GM12801 (cell line): ENCODE data around the gene UNC50.
A peak's percentile ranks its signal among the peaks of the same experiment; 100 is the strongest.

Source experiments
- CTCF ChIP-seq: IDR thresholded peaks from one replicate; pipeline ENCODE4 v1.5.1; 2011; ENCODE audit warnings: control low read depth; ENCODE audit not compliant: insufficient read length; ENCODE audit errors: extremely low read depth

UNC50 gene

GRCh38 chr2:98648451-98648850 is 40.1 kb downstream of the UNC50 start:
- no peak for TF ChIP-seq CTCF

- peak; percentile 97 for TF ChIP-seq CTCF
Observed at GRCh38 chr2:98649135-98649991, 41.0 kb downstream of the UNC50 start.

GRCh38 chr2:98649992-98650375 is 41.6 kb downstream of the UNC50 start:
- no peak for TF ChIP-seq CTCF

GRCh38 chr2:98650998-98651397 is 42.6 kb downstream of the UNC50 start:
- TF ChIP-seq CTCF: no peak

- TF ChIP-seq CTCF: no peak
Observed at GRCh38 chr2:98654699-98655495, 46.5 kb downstream of the UNC50 start.

- no peak for TF ChIP-seq CTCF
Observed at GRCh38 chr2:98656800-98657199, 48.4 kb downstream of the UNC50 start.

GRCh38 chr2:98658816-98659490 is 50.6 kb downstream of the UNC50 start:
- TF ChIP-seq CTCF: no peak
